HepG2 (cell line): ENCODE measurements around the gene TDRD9. TPM values are rescaled to one million over a fixed set of nuclear protein-coding genes. Genes with fewer than 3 reads are reported as not detected.
A peak's percentile ranks its signal among the peaks of the same experiment; 100 is the strongest.

ENCODE experiments used
- CBX2 ChIP-seq, 2 experiments: fragments of 200-600 bp in 1 of 2; sonication (generic); formaldehyde crosslinking in 1 of 2; IDR thresholded peaks; 2 replicates each; pipeline versions ENCODE4 v1.7.0 to v1.8.1; 2018 to 2022; ENCODE audit warnings: low read depth in 2 of 2, low read length in 1 of 2, mild to moderate bottlenecking in 1 of 2, missing genetic modification reagents in 1 of 2
- PITX1 ChIP-seq: sonication (generic); formaldehyde crosslinking; IDR thresholded peaks from 2 replicates; pipeline ENCODE4 v1.5.1; 2020; ENCODE audit warnings: mild to moderate bottlenecking, missing genetic modification reagents
- SP140L ChIP-seq: sonication (generic); formaldehyde crosslinking; IDR thresholded peaks from 2 replicates; pipeline ENCODE4 v1.4.0; 2020; ENCODE audit warnings: missing genetic modification reagents, borderline replicate concordance
- TMF1 ChIP-seq: sonication (generic); formaldehyde crosslinking; IDR thresholded peaks from 2 replicates; pipeline ENCODE4 v1.8.1; 2022; ENCODE audit warnings: low read depth, missing genetic modification reagents
- polyA plus RNA-seq, 8 experiments: library from polyadenylated mRNA; depleted of rRNA in 3 of 8; stranded (reverse) in 7 of 8; unstranded in 1 of 8; fragments of >200 nt; fragmentation: Illumina TruSeq in 4 of 8; extraction: Trizol in 4 of 8; gene quantifications; 2 replicates each; pipeline versions ENCODE4 v1.2.1 to v1.2.3, GENCODE V29; 2011 to 2016; ENCODE audit warnings: low read depth in 4 of 8, missing spikeins in 1 of 8, mixed read lengths in 1 of 8; ENCODE audit not compliant: insufficient read depth in 1 of 8
- total RNA-seq, 5 experiments: library from RNA; depleted of rRNA; stranded (reverse); fragments of >200 nt; fragmentation: Illumina TruSeq; extraction: Trizol; gene quantifications; 2 replicates each; pipeline ENCODE4 v1.2.3, GENCODE V29; 2016; ENCODE audit warnings: low read depth in 1 of 5
- TF ChIP-seq, protein P1 (sequence below): sonication (generic); formaldehyde crosslinking; IDR thresholded peaks from 2 replicates; pipeline ENCODE4 v1.5.1; 2020; ENCODE audit warnings: mild to moderate bottlenecking, missing genetic modification reagents, borderline replicate concordance
- TF ChIP-seq, protein P2 (sequence below): IDR thresholded peaks from 2 replicates; pipeline ENCODE4 v1.6.1; 2016; ENCODE audit warnings: mild to moderate bottlenecking
- TF ChIP-seq, protein P3 (sequence below): sonication (generic); formaldehyde crosslinking; IDR thresholded peaks from 2 replicates; pipeline ENCODE4 v1.5.0; 2020; ENCODE audit warnings: missing genetic modification reagents
- TF ChIP-seq, protein P4 (sequence below): IDR thresholded peaks from 2 replicates; pipeline ENCODE4 v1.6.1; 2016; ENCODE audit warnings: missing compliant biosample characterization, missing genetic modification reagents, borderline replicate concordance
- TF ChIP-seq, protein P5 (sequence below): sonication (generic); formaldehyde crosslinking; IDR thresholded peaks from 2 replicates; pipeline ENCODE4 v1.5.0; 2020; ENCODE audit warnings: mild to moderate bottlenecking, missing genetic modification reagents, borderline replicate concordance
- TF ChIP-seq, protein P6 (sequence below): sonication (generic); formaldehyde crosslinking; IDR thresholded peaks from 2 replicates; pipeline ENCODE4 v1.4.0; 2020; ENCODE audit warnings: missing genetic modification reagents

TDRD9 gene
- total and polyA plus RNA-seq, 2 of the 13 experiments (the other 11 are each of a cell fraction or from before 2014, with no cell fraction given), result not detected

DNA sequence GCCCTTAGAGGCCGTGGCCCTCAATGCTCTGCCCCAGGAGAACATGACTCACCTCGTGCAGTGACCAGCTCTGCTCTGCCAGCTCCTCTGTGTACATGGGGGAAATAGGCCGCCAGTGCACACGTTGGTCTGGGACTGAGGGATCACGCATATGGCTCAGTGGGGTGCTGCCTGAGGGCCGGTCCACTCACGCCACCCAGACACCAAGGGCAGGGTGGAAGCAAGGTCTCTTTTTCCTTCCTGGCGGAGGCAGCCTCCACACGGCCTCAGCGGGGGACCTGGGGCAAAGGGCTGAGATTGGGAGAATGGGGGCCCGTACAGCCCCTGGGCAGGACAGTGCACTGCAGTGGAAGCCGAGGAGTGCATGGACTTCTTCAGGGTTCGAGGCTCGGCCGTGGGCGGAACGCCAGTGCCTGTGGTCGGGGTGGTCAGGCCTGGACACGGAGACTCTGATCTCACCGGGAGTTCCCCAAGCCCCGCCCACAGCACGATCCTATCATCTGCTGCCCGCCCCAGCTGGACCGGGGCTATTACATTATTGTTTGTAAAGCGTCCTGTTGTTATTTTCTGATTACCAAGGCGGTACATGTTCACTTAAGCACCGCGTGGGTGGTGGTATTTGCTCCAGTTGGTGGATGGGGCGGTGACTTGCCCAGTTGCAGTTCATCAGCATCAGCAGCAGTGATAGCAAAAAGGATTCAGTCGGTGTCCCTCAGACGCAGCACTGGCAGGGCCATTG lies 38.8 kb upstream of the TDRD9 start (continued):
- TF ChIP-seq, protein P1, sequence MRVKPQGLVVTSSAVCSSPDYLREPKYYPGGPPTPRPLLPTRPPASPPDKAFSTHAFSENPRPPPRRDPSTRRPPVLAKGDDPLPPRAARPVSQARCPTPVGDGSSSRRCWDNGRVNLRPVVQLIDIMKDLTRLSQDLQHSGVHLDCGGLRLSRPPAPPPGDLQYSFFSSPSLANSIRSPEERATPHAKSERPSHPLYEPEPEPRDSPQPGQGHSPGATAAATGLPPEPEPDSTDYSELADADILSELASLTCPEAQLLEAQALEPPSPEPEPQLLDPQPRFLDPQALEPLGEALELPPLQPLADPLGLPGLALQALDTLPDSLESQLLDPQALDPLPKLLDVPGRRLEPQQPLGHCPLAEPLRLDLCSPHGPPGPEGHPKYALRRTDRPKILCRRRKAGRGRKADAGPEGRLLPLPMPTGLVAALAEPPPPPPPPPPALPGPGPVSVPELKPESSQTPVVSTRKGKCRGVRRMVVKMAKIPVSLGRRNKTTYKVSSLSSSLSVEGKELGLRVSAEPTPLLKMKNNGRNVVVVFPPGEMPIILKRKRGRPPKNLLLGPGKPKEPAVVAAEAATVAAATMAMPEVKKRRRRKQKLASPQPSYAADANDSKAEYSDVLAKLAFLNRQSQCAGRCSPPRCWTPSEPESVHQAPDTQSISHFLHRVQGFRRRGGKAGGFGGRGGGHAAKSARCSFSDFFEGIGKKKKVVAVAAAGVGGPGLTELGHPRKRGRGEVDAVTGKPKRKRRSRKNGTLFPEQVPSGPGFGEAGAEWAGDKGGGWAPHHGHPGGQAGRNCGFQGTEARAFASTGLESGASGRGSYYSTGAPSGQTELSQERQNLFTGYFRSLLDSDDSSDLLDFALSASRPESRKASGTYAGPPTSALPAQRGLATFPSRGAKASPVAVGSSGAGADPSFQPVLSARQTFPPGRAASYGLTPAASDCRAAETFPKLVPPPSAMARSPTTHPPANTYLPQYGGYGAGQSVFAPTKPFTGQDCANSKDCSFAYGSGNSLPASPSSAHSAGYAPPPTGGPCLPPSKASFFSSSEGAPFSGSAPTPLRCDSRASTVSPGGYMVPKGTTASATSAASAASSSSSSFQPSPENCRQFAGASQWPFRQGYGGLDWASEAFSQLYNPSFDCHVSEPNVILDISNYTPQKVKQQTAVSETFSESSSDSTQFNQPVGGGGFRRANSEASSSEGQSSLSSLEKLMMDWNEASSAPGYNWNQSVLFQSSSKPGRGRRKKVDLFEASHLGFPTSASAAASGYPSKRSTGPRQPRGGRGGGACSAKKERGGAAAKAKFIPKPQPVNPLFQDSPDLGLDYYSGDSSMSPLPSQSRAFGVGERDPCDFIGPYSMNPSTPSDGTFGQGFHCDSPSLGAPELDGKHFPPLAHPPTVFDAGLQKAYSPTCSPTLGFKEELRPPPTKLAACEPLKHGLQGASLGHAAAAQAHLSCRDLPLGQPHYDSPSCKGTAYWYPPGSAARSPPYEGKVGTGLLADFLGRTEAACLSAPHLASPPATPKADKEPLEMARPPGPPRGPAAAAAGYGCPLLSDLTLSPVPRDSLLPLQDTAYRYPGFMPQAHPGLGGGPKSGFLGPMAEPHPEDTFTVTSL (CRISPR knock-in tag), result no peak
- TF ChIP-seq, protein P2, sequence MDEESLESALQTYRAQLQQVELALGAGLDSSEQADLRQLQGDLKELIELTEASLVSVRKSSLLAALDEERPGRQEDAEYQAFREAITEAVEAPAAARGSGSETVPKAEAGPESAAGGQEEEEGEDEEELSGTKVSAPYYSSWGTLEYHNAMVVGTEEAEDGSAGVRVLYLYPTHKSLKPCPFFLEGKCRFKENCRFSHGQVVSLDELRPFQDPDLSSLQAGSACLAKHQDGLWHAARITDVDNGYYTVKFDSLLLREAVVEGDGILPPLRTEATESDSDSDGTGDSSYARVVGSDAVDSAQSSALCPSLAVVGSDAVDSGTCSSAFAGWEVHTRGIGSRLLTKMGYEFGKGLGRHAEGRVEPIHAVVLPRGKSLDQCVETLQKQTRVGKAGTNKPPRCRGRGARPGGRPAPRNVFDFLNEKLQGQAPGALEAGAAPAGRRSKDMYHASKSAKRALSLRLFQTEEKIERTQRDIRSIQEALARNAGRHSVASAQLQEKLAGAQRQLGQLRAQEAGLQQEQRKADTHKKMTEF, result peak; percentile 37; the same call in 1 of the 2 replicates
- TF ChIP-seq, protein P3, sequence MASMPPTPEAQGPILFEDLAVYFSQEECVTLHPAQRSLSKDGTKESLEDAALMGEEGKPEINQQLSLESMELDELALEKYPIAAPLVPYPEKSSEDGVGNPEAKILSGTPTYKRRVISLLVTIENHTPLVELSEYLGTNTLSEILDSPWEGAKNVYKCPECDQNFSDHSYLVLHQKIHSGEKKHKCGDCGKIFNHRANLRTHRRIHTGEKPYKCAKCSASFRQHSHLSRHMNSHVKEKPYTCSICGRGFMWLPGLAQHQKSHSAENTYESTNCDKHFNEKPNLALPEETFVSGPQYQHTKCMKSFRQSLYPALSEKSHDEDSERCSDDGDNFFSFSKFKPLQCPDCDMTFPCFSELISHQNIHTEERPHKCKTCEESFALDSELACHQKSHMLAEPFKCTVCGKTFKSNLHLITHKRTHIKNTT, result no peak
- no peak; the same call in 1 of the 2 replicates for TF ChIP-seq PITX1 (CRISPR knock-in tag)
- no peak for TF ChIP-seq TMF1
- TF ChIP-seq SP140L (CRISPR knock-in tag), result no peak
- TF ChIP-seq CBX2 (IDR thresholded peaks at IDR 0.05; ENCODE audit: low read depth, low read length), result no peak
- no peak for TF ChIP-seq CBX2 (CRISPR knock-in tag; IDR thresholded peaks at IDR 0.05; ENCODE audit: low read depth)
- TF ChIP-seq, protein P4, sequence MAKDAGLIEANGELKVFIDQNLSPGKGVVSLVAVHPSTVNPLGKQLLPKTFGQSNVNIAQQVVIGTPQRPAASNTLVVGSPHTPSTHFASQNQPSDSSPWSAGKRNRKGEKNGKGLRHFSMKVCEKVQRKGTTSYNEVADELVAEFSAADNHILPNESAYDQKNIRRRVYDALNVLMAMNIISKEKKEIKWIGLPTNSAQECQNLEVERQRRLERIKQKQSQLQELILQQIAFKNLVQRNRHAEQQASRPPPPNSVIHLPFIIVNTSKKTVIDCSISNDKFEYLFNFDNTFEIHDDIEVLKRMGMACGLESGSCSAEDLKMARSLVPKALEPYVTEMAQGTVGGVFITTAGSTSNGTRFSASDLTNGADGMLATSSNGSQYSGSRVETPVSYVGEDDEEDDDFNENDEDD (CRISPR knock-in tag), result peak; percentile 47; the same call in 1 of the 2 replicates
- TF ChIP-seq, protein P5, sequence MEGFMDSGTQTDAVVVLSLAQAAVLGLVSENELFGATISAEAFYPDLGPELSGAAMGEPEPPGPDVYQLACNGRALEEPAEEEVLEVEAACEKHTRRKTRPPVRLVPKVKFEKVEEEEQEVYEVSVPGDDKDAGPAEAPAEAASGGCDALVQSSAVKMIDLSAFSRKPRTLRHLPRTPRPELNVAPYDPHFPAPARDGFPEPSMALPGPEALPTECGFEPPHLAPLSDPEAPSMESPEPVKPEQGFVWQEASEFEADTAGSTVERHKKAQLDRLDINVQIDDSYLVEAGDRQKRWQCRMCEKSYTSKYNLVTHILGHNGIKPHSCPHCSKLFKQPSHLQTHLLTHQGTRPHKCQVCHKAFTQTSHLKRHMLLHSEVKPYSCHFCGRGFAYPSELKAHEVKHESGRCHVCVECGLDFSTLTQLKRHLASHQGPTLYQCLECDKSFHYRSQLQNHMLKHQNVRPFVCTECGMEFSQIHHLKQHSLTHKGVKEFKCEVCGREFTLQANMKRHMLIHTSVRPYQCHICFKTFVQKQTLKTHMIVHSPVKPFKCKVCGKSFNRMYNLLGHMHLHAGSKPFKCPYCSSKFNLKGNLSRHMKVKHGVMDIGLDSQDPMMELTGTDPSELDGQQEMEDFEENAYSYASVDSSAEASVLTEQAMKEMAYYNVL, result 0 out of 2 replicates have a peak, but pooled peaks have one; percentile 48
- TF ChIP-seq, protein P6, sequence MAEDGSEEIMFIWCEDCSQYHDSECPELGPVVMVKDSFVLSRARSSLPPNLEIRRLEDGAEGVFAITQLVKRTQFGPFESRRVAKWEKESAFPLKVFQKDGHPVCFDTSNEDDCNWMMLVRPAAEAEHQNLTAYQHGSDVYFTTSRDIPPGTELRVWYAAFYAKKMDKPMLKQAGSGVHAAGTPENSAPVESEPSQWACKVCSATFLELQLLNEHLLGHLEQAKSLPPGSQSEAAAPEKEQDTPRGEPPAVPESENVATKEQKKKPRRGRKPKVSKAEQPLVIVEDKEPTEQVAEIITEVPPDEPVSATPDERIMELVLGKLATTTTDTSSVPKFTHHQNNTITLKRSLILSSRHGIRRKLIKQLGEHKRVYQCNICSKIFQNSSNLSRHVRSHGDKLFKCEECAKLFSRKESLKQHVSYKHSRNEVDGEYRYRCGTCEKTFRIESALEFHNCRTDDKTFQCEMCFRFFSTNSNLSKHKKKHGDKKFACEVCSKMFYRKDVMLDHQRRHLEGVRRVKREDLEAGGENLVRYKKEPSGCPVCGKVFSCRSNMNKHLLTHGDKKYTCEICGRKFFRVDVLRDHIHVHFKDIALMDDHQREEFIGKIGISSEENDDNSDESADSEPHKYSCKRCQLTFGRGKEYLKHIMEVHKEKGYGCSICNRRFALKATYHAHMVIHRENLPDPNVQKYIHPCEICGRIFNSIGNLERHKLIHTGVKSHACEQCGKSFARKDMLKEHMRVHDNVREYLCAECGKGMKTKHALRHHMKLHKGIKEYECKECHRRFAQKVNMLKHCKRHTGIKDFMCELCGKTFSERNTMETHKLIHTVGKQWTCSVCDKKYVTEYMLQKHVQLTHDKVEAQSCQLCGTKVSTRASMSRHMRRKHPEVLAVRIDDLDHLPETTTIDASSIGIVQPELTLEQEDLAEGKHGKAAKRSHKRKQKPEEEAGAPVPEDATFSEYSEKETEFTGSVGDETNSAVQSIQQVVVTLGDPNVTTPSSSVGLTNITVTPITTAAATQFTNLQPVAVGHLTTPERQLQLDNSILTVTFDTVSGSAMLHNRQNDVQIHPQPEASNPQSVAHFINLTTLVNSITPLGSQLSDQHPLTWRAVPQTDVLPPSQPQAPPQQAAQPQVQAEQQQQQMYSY (CRISPR knock-in tag), result no peak
